GM21423 (cell line): ENCODE results near the gene GCNT2.
"Not testable (repeated sequence)": the region's sequence is repeated elsewhere in the genome, so short reads cannot be mapped to it uniquely, and the experiment has no call there.

Source experiments
- ATAC-seq: cut with Tn5 transposase; IDR thresholded peaks from one replicate; pipeline ENCODE4 v1.9.1; 2021; ENCODE audit warnings: mild to moderate bottlenecking, moderate library complexity; ENCODE audit not compliant: unreplicated experiment

The GCNT2 gene

DNA sequence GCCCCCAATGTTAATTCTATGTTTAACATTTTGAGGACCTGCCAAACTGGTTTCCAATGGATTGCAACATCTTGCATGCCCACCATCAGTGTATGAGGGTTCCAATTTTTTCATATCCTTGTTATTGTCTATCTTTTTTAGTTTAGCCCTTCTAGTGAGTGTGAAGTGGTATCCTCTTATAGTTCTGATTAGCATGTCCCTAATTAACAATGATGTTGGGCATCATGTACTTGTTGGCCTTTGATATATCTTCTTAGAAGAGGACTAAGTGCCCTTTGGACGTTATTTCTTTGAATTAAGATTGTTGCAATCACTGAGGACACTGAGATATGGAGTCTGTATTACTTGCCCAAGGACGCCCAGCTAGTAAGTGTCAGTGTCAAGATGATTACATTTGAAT, 22.3 kb downstream of the GCNT2 start:
- no peak for ATAC-seq

DNA sequence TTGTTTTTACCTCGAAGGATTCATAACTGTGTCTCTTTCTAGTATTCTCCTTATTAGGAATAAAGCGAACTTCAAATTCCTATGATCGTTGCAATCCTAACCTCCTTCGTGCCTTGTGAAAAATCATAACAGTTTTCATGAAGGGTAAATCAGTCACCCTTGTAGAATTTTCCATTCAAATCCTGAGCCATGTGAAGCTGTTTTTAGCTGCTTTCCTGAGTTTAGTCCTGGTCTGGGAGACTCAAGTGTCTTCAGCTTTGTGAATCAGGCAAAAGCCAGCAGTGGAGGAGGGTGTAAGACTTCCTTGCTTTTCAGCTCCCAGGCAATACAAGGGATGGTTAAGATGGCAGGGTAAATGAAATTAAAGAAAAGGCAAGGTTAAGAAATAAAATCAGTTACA, 24.3 kb downstream of the GCNT2 start:
- no peak for ATAC-seq

DNA sequence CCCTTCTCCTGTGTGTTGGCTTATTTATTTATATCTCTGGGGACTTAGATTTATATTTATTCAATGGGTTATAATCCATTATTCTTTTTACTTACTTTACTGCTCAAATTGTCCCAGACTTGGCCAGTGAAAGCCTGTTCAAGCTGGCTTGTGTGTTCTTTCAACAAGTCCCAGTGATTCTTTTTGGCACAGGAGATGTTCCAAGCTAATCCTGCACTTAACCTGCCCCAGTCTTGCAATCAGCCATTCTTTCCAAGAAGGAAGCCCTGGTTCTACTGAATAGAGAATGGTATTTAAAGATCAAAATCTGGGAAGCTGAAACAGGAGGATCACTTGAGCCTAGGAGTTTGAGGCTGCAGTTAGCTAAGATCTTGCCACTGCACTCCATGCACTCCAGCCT, 26.7 kb downstream of the GCNT2 start:
- ATAC-seq = no peak

- no peak for ATAC-seq
Observed at GRCh38 chr6:10550764-10551163, 29.6 kb downstream of the GCNT2 start.

DNA sequence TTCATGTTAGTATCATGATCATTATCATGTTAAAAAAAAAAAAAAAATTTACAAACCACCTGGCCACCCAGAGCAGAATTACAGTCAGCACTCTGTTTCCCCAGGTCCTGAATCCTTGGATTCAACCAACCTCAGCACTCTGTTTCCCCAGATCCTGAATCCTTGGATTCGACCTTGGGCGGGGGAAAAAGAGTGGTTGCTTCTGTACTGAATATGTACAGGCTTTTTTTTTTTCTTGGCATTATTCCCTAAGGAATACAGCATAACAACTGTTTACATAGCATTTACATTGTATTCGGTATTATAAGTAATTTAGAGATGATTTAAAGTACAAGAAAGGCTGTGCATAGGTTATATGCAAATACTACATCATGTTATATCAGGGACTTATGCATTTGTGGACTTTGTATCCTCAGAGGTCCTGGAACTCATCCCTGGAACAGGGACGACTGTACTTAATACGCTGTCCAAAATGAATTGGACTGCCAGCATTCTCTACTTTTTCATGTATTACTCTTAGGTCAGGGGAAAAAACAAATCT, 31.2 kb downstream of the GCNT2 start:
- ATAC-seq = no peak

GRCh38 chr6:10553871-10554270, 32.7 kb downstream of the GCNT2 start:
- no peak for ATAC-seq

GRCh38 chr6:10554826-10555225, 33.7 kb downstream of the GCNT2 start:
- ATAC-seq = no peak

GRCh38 chr6:10555625-10556309, 34.6 kb downstream of the GCNT2 start:
- ATAC-seq = no peak

DNA sequence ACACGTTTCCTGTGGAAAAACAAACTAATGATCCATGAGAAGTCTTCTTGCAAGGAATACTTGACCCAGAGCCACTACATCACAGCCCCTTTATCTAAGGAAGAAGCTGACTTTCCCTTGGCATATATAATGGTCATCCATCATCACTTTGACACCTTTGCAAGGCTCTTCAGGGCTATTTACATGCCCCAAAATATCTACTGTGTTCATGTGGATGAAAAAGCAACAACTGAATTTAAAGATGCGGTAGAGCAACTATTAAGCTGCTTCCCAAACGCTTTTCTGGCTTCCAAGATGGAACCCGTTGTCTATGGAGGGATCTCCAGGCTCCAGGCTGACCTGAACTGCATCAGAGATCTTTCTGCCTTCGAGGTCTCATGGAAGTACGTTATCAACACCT, 35.4 kb downstream of the GCNT2 start:
- ATAC-seq = no peak

DNA sequence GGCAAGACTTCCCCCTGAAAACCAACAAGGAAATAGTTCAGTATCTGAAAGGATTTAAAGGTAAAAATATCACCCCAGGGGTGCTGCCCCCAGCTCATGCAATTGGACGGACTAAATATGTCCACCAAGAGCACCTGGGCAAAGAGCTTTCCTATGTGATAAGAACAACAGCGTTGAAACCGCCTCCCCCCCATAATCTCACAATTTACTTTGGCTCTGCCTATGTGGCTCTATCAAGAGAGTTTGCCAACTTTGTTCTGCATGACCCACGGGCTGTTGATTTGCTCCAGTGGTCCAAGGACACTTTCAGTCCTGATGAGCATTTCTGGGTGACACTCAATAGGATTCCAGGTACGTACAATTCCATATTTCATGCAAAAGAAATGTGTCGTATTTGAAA, 35.8 kb downstream of the GCNT2 start:
- ATAC-seq = no peak

GRCh38 chr6:10557913-10558312, 36.8 kb downstream of the GCNT2 start:
- ATAC-seq = no peak

GRCh38 chr6:10558565-10558964, 37.4 kb downstream of the GCNT2 start:
- ATAC-seq = no peak

DNA sequence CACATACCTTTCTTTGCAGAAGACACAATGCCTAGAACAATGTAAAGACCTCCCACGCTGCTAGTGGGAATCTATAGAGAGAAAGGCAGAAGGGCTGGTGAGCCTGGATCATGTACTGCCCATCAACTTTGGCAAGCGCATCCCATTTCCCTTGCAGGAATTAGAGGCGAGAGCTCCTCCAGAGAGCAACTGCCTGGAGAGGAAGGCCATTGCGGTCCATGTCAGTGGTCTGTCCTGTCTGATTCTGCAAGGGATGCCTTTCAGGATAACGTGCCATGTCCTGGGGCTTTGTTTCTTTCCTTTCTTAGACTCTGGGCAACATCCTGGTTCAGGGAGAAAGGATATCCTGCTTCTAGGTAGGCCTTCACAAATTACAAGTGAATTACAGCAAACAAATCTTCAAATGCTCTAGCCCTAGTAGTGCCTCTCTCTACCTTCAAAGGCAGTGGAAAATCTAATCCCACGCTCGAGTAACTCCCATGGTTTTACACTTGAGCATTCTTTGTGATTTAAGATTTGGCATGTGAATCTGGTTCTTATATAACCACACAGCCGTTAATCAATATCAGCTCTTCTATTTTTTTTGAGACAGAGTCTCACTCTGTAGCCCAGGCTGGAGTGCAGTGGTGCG, 38.5 kb downstream of the GCNT2 start:
- no peak for ATAC-seq

DNA sequence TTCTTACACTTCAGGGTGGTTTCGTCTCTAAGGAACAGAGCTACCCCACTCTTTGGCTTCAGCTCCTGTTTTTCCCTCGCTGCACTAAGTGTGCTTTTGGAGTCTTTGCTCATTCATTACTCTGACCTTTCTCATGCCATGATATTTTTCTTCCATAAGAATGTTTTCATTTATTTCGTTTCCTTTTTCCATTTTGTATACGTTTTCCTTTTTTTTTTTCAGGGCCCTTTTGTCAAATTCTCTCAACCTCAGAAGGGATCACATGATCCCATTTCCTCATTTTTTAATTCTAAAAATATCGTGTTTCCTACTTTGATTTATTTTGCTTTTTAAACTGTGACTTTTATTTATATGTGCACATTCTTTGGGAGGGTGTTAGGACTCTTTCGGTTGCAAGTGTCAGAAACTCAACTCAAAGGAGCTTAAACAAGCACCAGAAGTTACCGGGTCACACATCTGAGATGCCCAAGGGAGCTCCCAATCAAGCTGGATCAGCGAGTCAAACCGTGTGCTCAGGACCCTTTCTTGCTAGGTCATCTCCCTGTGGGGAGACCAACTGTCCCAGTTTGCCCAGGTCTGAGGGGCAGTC, 40.6 kb downstream of the GCNT2 start:
- no peak for ATAC-seq

DNA sequence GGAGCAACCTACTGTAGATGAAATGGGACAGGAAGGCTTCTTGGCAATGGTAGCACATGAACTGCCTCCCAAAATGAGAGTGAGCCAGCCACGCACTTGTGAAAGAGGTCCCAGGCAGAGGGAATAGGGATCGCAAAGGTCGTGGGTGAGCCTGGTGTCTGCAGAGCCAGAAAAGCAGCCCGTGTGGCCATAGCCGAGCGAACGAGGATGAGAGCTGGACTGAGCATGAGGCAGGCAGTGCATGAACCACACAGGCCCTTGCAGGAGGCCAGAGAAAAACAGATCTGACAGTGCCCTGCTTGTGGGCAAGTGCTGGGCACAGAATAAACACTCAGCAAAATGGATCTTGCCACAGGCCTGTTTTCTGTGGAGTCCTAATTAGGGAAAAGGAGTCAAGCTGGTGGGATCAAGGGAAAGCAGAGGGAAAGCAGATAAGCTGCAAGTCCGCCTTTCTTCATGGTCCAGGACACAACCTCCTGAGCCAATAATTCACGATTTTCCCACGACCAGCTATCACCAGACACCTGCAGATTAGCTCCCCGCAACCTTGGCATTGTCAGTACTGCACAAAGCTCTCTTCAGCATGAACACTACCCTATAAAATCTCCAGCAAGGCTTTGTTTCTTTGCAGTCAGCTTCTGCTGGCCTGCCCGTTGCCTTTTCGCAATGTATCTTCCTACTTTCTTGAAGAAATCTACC, 44.0 kb downstream of the GCNT2 start:
- ATAC-seq = no peak

DNA sequence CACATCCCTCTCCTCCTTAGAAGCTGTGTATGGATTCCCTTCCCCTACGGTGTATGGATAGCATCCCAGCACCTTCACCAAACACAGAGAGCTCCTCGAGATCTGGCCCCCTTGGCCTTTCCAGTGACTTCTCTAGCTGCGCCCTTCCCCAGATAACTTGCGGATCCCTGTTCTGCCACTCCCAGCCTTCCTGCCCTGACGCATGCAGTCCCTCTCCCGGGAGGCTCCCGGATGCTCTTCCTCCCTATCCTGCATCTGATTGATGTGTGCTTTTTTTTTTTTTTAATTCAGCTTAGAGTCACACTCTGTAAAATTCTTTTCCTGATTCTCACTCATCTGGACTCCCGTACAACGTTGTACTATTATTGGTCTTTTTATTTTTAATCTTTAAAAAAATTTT, 44.8 kb downstream of the GCNT2 start:
- no peak for ATAC-seq

GRCh38 chr6:10567256-10568026, 46.3 kb downstream of the GCNT2 start:
- ATAC-seq = no peak

DNA sequence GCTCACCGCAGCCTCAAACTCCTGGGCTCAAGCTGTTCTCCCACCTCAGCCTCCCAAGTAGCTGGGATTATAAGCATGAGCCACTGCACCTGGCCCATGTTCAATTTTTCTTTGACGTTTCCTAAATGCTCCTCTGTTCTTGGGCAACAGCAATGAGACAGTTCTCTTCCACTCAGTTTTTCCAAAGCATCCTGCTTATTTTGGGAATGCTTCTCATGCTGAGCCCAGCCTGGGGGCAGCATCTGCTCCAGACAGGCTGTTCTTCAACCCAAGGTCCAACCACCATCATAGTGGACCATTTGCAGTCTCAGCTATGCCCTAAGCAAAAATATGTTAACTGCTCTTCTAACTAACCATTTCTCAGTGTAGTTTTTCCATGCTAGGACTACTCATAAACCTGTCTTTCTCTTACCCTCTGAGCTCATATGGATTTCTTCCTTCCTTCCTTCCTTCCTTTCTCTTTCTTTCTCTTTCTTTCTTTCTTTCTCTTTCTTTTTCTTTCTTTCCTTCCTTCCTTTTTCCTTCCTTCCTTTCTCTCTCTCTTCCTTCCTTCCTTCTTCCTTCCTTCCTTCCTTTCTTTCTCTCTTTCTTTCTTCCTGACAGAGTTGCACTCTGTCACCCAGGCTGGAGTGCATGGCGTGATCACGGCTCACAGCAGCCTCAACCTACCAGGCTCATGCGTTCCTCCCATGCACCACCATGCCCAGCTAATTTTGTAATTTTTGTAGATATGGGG, 48.4 kb downstream of the GCNT2 start:
- no peak for ATAC-seq

- not testable (repeated sequence) for ATAC-seq
Observed at GRCh38 chr6:10575519-10575918, 54.4 kb downstream of the GCNT2 start.

- ATAC-seq = no peak
Observed at GRCh38 chr6:10576226-10576625, 55.1 kb downstream of the GCNT2 start.
